ENCODE results near the gene LARGE1.

GRCh38 chr22:33891455-33891854 lies 28.8 kb downstream of the LARGE1 start:
- no peak for TF ChIP-seq CTCF (IDR thresholded peaks at IDR 0.05 in 8 of 11, conservative IDR thresholded peaks at IDR 0.05 in 3 of 11)
- TF ChIP-seq POLR2A (IDR thresholded peaks at IDR 0.05) = no peak
- TF ChIP-seq POLR2AphosphoS5 (IDR thresholded peaks at IDR 0.05) = no peak
